A204.1 (cell line): Measurements from ENCODE around the gene PCDHB8.
"Not testable (repeated sequence)": the region's sequence is repeated elsewhere in the genome, so short reads cannot be mapped to it uniquely, and the experiment has no call there.

Source experiments
- FAIRE-seq: peaks from 2 replicates; lab custom pipeline; 2012; peaks lifted over from hg19 to GRCh38; lab: Jason Lieb, UNC

Gene PCDHB8

DNA sequence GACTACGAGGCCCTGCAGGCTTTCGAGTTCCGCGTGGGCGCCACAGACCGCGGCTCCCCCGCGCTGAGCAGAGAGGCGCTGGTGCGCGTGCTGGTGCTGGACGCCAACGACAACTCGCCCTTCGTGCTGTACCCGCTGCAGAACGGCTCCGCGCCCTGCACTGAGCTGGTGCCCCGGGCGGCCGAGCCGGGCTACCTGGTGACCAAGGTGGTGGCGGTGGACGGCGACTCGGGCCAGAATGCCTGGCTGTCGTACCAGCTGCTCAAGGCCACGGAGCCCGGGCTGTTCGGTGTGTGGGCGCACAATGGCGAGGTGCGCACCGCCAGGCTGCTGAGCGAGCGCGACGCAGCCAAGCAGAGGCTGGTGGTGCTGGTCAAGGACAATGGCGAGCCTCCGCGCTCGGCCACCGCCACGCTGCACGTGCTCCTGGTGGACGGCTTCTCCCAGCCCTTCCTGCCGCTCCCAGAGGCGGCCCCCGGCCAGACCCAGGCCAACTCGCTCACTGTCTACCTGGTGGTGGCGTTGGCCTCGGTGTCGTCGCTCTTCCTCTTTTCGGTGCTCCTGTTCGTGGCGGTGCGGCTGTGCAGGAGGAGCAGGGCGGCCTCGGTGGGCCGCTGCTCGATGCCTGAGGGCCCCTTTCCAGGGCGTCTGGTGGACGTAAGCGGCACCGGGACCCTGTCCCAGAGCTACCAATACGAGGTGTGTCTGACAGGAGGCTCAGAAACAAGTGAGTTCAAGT, 6.7 kb downstream of the PCDHB8 start:
- not testable (repeated sequence) for FAIRE-seq

DNA sequence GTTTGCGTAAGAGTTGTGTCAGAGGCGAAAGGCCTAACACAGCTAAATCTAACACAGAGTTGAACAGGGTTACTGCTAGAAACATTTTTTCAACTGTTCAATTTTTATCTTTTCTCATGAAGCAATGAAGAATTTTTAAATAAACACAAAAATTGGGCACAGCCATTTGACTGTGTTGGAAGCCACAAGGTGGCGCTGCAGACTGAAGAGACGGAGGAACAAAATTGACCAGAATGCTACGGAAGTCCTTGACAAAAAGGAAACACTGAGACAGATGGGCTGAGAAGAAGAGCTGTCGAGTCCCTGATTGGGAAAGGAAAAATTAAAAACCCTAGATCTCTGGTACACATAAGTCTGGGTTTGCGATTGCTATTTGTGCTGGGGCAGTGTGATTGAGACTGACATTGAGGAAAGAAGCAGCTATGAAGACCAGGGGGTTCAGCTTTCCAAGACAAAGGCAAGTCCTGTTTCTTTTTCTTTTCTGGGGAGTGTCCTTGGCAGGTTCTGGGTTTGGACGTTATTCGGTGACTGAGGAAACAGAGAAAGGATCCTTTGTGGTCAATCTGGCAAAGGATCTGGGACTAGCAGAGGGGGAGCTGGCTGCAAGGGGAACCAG, 9.4 kb downstream of the PCDHB8 start, which contains the start of gene PCDHB9:
Gene PCDHB9, plus strand, starts transcription at position 265 of the 616 bp plus-strand sequence. Its CDS starts 158 bp downstream, at position 423.
- FAIRE-seq = no peak

DNA sequence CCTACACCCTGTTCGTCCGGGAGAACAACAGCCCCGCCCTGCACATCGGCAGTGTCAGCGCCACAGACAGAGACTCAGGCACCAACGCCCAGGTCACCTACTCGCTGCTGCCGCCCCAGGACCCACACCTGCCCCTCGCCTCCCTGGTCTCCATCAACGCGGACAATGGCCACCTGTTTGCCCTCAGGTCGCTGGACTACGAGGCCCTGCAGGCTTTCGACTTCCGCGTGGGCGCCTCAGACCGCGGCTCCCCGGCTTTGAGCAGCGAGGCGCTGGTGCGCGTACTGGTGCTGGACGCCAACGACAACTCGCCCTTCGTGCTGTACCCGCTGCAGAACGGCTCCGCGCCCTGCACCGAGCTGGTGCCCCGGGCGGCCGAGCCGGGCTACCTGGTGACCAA, 11.1 kb downstream of the PCDHB8 start:
- FAIRE-seq = not testable (repeated sequence)

DNA sequence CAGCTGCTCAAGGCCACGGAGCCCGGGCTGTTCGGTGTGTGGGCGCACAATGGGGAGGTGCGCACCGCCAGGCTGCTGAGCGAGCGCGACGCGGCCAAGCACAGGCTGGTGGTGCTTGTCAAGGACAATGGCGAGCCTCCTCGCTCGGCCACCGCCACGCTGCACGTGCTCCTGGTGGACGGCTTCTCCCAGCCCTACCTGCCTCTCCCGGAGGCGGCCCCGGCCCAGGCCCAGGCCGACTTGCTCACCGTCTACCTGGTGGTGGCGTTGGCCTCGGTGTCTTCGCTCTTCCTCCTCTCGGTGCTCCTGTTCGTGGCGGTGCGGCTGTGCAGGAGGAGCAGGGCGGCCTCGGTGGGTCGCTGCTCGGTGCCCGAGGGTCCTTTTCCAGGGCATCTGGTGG, 11.5 kb downstream of the PCDHB8 start:
- FAIRE-seq = not testable (repeated sequence)

DNA sequence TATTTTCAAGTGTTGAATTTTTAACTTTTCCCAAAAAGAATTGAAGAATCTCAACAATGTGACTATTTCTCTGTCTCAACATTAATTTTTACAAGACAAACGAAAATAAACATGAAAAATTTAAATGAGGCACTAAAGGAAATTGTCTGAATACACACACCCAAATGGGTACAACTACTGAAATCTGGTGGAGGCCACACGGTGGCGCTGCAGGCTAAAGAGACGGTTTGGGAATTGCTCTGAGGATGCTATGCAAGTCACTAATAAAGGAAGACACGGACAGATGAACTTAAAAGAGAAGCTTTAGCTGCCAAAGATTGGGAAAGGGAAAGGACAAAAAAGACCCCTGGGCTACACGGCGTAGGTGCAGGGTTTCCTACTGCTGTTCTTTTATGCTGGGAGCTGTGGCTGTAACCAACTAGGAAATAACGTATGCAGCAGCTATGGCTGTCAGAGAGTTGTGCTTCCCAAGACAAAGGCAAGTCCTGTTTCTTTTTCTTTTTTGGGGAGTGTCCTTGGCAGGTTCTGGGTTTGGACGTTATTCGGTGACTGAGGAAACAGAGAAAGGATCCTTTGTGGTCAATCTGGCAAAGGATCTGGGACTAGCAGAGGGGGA, 14.6 kb downstream of the PCDHB8 start, which contains the start of gene PCDHB10:
Gene PCDHB10, plus strand, starts transcription at position 244 of the 616 bp plus-strand sequence. Its CDS starts 200 bp downstream, at position 444.
- no peak for FAIRE-seq

DNA sequence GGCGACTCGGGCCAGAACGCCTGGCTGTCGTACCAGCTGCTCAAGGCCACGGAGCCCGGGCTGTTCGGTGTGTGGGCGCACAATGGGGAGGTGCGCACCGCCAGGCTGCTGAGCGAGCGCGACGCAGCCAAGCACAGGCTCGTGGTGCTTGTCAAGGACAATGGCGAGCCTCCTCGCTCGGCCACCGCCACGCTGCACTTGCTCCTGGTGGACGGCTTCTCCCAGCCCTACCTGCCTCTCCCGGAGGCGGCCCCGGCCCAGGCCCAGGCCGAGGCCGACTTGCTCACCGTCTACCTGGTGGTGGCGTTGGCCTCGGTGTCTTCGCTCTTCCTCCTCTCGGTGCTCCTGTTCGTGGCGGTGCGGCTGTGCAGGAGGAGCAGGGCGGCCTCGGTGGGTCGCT, 16.7 kb downstream of the PCDHB8 start:
- FAIRE-seq = not testable (repeated sequence)

DNA sequence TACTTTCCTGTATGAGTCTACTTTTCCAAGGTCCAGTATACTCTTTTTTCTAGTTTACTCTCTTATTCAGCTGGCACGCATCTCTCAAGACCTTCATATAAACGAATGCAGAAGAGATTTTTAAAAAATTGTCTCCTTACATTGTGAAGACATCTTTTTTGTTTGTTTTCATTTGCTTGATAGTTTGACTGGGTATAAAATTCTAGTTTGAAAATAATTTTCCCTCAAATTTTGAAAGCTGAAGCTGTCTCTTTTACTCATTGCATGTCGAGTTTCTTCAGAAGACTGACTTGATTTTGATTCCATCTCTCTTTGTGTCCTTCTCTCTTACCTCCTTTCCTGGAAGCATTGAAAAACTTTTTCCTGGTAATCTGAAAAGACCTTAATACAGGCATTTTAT, 18.8 kb downstream of the PCDHB8 start:
- FAIRE-seq = no peak

DNA sequence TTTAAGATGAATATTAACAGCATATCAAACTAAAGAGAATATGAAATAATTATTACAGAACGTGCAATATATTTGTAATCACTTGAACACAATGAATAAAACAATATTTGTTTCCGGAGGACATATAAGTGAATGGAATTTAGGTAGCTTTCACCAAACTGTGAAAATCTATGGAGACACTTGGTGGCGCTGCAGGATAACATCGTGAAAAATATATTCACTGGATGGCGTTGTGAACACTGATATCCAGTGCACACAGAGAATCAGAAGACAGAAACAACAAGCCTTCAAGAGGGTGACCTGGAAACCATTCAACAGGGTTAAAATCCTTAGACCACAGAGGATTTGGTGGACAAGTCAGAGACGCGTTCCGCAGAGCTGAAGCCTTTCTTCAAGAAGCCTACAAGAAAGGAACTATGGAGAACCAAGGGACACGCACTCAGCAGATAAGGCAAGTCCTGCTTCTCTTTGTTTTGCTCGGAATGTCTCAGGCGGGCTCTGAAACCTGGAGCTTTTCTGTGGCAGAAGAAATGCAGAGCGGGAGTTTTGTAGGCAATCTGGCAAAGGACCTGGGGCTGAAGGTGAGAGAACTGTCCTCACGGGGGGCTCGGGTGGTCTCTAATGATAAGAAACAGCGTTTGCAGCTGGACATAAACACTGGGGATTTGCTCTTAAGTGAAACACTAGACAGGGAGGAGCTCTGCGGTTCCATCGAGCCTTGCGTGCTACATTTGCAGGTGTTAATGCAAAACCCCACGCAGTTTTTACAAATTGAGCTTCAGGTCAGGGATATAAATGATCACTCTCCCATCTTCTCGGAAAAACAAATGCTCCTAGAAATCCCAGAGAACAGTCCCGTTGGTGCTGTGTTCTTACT, 22.0 kb downstream of the PCDHB8 start, which contains the start of gene PCDHB11:
Gene PCDHB11, plus strand, starts transcription at position 269 of the 877 bp plus-strand sequence. Its CDS starts 148 bp downstream, at position 417.
- peak; percentile 89 for FAIRE-seq

DNA sequence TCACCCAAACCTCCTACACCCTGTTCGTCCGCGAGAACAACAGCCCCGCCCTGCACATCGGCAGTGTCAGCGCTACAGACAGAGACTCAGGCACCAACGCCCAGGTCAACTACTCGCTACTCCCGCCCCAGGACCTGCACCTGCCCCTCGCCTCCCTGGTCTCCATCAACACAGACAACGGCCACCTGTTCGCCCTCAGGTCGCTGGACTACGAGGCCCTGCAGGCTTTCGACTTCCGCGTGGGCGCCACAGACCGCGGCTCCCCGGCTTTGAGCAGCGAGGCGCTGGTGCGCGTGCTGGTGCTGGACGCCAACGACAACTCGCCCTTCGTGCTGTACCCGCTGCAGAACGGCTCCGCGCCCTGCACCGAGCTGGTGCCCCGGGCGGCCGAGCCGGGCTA, 23.5 kb downstream of the PCDHB8 start:
- FAIRE-seq = not testable (repeated sequence)

DNA sequence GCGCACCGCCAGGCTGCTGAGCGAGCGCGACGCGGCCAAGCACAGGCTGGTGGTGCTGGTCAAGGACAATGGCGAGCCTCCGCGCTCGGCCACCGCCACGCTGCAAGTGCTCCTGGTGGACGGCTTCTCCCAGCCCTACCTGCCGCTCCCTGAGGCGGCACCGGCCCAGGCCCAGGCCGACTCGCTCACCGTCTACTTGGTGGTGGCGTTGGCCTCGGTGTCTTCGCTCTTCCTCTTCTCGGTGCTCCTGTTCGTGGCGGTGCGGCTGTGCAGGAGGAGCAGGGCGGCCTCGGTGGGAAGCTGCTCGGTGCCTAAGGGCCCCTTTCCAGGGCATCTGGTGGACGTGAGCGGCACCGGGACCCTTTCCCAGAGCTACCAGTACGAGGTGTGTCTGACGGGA, 24.1 kb downstream of the PCDHB8 start:
- FAIRE-seq = not testable (repeated sequence)

DNA sequence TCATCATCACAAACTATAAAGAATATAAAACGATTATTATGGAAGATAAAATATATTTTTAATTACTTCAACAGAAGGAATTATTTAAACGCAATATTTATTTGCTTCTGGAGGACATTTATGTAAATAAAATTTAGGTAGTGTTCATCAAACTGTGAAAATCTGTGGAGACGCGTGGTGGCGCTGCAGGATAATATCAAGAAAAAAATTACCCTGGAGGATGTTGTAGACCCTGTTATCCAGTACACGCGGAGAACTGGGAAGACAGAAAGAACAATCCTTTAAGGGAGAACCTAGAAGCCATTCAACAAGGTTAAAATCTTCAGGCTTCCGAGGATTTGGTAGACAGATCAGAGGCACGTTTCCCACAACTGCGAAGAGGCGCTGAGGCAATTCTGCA, 30.9 kb downstream of the PCDHB8 start, which contains the start of gene PCDHB12:
Gene PCDHB12, plus strand, starts transcription at position 242 of the 400 bp plus-strand sequence. CDS start 189 bp downstream, outside the sequence.
- no peak for FAIRE-seq

DNA sequence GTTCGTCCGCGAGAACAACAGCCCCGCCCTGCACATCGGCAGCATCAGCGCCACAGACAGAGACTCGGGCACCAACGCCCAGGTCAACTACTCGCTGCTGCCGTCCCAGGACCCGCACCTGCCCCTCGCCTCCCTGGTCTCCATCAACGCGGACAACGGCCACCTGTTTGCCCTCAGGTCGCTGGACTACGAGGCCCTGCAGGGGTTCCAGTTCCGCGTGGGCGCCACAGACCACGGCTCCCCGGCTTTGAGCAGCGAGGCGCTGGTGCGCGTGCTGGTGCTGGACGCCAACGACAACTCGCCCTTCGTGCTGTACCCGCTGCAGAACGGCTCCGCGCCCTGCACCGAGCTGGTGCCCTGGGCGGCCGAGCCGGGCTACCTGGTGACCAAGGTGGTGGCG, 32.7 kb downstream of the PCDHB8 start:
- FAIRE-seq = not testable (repeated sequence)

DNA sequence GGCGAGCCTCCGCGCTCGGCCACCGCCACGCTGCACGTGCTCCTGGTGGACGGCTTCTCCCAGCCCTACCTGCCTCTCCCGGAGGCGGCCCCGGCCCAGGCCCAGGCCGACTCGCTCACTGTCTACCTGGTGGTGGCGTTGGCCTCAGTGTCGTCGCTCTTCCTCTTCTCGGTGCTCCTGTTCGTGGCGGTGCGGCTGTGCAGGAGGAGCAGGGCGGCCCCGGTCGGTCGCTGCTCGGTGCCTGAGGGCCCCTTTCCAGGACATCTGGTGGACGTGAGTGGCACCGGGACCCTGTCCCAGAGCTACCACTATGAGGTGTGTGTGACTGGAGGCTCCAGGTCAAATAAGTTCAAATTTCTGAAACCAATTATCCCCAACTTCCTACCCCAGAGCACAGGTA, 33.3 kb downstream of the PCDHB8 start:
- not testable (repeated sequence) for FAIRE-seq

DNA sequence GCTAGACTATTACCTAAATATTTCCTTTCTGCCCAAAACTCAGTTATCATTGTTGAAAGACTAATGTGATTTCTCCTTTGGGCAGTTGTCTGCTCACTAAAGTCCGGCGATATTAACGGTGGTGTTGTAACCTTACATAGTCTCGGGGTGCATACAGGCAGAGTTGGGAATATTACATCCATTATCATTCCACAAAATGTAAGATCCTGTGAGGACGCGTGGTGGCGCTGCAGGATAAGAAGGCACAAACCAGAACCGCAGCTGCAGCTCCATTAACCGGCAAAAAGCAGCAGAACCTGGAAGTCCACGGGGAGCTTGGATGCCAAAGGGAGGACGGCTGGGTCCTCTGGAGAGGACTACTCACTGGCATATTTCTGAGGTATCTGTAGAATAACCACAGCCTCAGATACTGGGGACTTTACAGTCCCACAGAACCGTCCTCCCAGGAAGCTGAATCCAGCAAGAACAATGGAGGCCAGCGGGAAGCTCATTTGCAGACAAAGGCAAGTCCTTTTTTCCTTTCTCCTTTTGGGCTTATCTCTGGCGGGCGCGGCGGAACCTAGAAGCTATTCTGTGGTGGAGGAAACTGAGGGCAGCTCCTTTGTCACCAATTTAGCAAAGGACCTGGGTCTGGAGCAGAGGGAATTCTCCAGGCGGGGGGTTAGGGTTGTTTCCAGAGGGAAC, 36.2 kb downstream of the PCDHB8 start, which contains the start of gene PCDHB13:
Gene PCDHB13, plus strand, starts transcription at position 264 of the 684 bp plus-strand sequence. Its CDS starts 205 bp downstream, at position 469.
- FAIRE-seq = not testable (repeated sequence)

DNA sequence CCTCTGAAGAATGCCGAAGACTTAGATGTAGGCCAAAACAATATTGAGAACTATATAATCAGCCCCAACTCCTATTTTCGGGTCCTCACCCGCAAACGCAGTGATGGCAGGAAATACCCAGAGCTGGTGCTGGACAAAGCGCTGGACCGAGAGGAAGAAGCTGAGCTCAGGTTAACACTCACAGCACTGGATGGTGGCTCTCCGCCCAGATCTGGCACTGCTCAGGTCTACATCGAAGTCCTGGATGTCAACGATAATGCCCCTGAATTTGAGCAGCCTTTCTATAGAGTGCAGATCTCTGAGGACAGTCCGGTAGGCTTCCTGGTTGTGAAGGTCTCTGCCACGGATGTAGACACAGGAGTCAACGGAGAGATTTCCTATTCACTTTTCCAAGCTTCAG, 37.0 kb downstream of the PCDHB8 start:
- FAIRE-seq = not testable (repeated sequence)

DNA sequence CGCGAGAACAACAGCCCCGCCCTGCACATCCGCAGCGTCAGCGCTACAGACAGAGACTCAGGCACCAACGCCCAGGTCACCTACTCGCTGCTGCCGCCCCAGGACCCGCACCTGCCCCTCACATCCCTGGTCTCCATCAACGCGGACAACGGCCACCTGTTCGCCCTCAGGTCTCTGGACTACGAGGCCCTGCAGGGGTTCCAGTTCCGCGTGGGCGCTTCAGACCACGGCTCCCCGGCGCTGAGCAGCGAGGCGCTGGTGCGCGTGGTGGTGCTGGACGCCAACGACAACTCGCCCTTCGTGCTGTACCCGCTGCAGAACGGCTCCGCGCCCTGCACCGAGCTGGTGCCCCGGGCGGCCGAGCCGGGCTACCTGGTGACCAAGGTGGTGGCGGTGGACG, 37.9 kb downstream of the PCDHB8 start:
- FAIRE-seq = not testable (repeated sequence)

DNA sequence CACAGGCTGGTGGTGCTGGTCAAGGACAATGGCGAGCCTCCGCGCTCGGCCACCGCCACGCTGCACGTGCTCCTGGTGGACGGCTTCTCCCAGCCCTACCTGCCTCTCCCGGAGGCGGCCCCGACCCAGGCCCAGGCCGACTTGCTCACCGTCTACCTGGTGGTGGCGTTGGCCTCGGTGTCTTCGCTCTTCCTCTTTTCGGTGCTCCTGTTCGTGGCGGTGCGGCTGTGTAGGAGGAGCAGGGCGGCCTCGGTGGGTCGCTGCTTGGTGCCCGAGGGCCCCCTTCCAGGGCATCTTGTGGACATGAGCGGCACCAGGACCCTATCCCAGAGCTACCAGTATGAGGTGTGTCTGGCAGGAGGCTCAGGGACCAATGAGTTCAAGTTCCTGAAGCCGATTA, 38.4 kb downstream of the PCDHB8 start:
- FAIRE-seq = not testable (repeated sequence)

DNA sequence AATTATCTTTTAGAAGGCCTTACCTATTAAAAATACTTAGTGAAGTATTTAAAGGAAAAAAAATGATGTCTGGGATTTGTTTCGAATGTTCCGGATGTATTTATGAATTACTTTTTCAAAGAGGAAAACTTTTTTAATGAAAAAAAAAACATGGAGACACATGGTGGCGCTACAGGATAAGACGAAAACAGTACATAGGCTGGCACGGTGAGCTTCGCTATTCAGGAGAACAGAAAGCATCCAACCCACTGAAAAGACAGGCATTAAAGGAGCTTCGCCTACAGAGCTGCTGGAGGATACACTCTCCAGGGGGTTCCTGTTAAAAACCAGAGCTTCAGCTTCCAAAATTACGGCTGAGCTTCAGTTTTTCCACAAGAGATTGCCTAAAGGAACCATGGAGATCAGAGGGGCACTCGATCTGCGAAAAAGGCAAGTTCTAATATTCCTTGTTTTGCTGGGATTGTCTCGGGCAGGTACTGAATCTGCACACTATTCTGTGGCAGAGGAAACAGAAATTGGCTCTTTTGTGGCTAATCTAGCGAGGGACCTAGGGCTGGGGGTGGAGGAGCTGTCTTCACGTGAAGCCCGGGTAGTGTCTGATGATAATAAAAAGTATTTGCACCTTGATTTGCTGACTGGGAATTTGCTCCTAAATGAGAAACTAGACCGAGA, 45.7 kb downstream of the PCDHB8 start, which contains the start of gene PCDHB14:
Gene PCDHB14, plus strand, starts transcription at position 232 of the 672 bp plus-strand sequence. Its CDS starts 163 bp downstream, at position 395.
- peak; percentile 98 for FAIRE-seq

DNA sequence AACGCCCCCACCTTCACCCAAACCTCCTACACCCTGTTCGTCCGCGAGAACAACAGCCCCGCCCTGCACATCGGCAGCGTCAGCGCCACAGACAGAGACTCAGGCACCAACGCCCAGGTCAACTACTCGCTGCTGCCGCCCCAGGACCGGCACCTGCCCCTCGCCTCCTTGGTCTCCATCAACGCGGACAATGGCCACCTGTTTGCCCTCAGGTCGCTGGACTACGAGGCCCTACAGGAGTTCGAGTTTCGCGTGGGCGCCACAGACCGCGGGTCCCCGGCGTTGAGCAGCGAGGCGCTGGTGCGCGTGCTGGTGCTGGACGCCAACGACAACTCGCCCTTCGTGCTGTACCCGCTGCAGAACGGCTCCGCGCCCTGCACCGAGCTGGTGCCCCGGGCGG, 47.3 kb downstream of the PCDHB8 start:
- FAIRE-seq = not testable (repeated sequence)

DNA sequence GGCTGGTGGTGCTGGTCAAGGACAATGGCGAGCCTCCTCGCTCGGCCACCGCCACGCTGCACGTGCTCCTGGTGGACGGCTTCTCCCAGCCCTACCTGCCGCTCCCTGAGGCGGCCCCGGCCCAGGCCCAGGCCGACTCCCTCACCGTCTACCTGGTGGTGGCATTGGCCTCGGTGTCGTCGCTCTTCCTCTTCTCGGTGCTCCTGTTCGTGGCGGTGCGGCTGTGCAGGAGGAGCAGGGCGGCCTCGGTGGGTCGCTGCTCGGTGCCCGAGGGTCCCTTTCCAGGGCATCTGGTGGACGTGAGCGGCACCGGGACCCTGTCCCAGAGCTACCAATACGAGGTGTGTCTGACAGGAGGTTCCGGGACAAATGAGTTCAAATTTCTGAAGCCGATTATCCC, 47.8 kb downstream of the PCDHB8 start:
- not testable (repeated sequence) for FAIRE-seq
